CD14-positive monocyte (primary cell): ENCODE results near the gene POLR2L. TPM values are rescaled to one million over a fixed set of nuclear protein-coding genes. Genes with fewer than 3 reads are reported as not detected.
A peak's percentile ranks its signal among the peaks of the same experiment; 100 is the strongest.

Experiments
- DNase-seq, 3 donors: peaks; one replicate each; pipeline ENCODE4 v3.0.0-alpha.2; 2011 to 2022
- H2AFZ ChIP-seq: 2 replicates; pipeline ENCODE4 v1.6.0; 2012; ENCODE audit warnings: mild to moderate bottlenecking, low read depth, low read length, inconsistent platforms; ENCODE audit not compliant: insufficient read depth, poor library complexity, severe bottlenecking
- H3K27ac ChIP-seq, 2 donors: 1 replicate in 1 of 2; 2 replicates in 1 of 2; pipeline ENCODE4 v1.5.1; 2012 to 2013; ENCODE audit warnings: low read length in 2 of 2, control low read depth in 1 of 2, inconsistent platforms in 1 of 2, low read depth in 1 of 2, mild to moderate bottlenecking in 1 of 2
- H3K27me3 ChIP-seq, 2 donors: one replicate each; pipeline versions ENCODE4 v1.6.0 to v1.6.1; 2011 to 2013; ENCODE audit warnings: low read length in 2 of 2; ENCODE audit not compliant: control insufficient read depth in 2 of 2, insufficient read depth in 2 of 2
- H3K36me3 ChIP-seq, 2 donors: replicated peaks in 1 of 2; 1 replicate in 1 of 2; 2 replicates in 1 of 2; pipeline versions ENCODE4 v1.5.1 to v1.6.1; 2012 to 2013; ENCODE audit warnings: low read length in 2 of 2, control low read depth in 1 of 2, inconsistent platforms in 1 of 2, mild to moderate bottlenecking in 1 of 2; ENCODE audit not compliant: insufficient read depth in 2 of 2, control insufficient read depth in 1 of 2
- H3K4me1 ChIP-seq, 2 donors: 1 replicate in 1 of 2; 2 replicates in 1 of 2; pipeline versions ENCODE4 v1.5.1 to v1.6.1; 2012 to 2013; ENCODE audit warnings: low read length in 2 of 2, control low read depth in 1 of 2, inconsistent platforms in 1 of 2, mild to moderate bottlenecking in 1 of 2, moderate library complexity in 1 of 2; ENCODE audit not compliant: insufficient read depth in 2 of 2, control insufficient read depth in 1 of 2
- H3K4me2 ChIP-seq: replicated peaks from 2 replicates; pipeline ENCODE3; 2012; ENCODE audit warnings: low read length, moderate library complexity, mild to moderate bottlenecking; ENCODE audit not compliant: poor library complexity, severe bottlenecking; ENCODE audit errors: extremely low read depth
- H3K4me3 ChIP-seq, 3 experiments: fragments of 200-600 bp in 1 of 3; sonication (generic) in 1 of 3; replicated peaks in 1 of 3; 1 replicate in 2 of 3; 2 replicates in 1 of 3; pipeline ENCODE4 v1.5.1; 2011 to 2013; ENCODE audit warnings: low read length in 3 of 3, mild to moderate bottlenecking in 3 of 3, control low read depth in 2 of 3, low read depth in 2 of 3, inconsistent platforms in 1 of 3, moderate library complexity in 1 of 3
- H3K79me2 ChIP-seq: 2 replicates; pipeline ENCODE4 v1.6.0; 2012; ENCODE audit warnings: mild to moderate bottlenecking, control low read depth, inconsistent platforms, low read length, moderate library complexity; ENCODE audit not compliant: insufficient read depth
- H3K9ac ChIP-seq: 2 replicates; pipeline ENCODE4 v1.6.0; 2017; ENCODE audit warnings: low read length, mild to moderate bottlenecking; ENCODE audit not compliant: insufficient read depth, poor library complexity, severe bottlenecking
- H3K9me3 ChIP-seq, 2 donors: replicated peaks in 1 of 2; 1 replicate in 1 of 2; 2 replicates in 1 of 2; pipeline versions ENCODE4 v1.5.1 to v1.6.1; 2012 to 2013; ENCODE audit warnings: low read length in 2 of 2, control low read depth in 1 of 2; ENCODE audit not compliant: control insufficient read depth in 1 of 2, insufficient read depth in 1 of 2
- H4K20me1 ChIP-seq: 2 replicates; pipeline ENCODE4 v1.6.0; 2012; ENCODE audit warnings: mild to moderate bottlenecking, low read length, control low read depth, moderate library complexity; ENCODE audit not compliant: insufficient read depth
- H3K27ac Mint-ChIP-seq, 7 donors: one replicate each; pipeline ENCODE4 v1.8.0; 2020; ENCODE audit warnings: mild to moderate bottlenecking in 7 of 7, mixed read lengths in 7 of 7, moderate library complexity in 6 of 7, inconsistent platforms in 2 of 7
- H3K27me3 Mint-ChIP-seq, 3 donors: one replicate each; pipeline ENCODE4 v1.8.0; 2021 to 2022; ENCODE audit warnings: low read depth in 3 of 3, mild to moderate bottlenecking in 3 of 3, mixed read lengths in 3 of 3, moderate library complexity in 3 of 3, inconsistent platforms in 1 of 3
- H3K36me3 Mint-ChIP-seq, 2 donors: one replicate each; pipeline ENCODE4 v1.8.0; 2020; ENCODE audit warnings: mixed read lengths in 2 of 2, inconsistent platforms in 1 of 2, mild to moderate bottlenecking in 1 of 2
- H3K4me1 Mint-ChIP-seq: one replicate; pipeline ENCODE4 v1.8.0; 2020; ENCODE audit warnings: mild to moderate bottlenecking, mixed read lengths
- H3K4me3 Mint-ChIP-seq, 2 donors: one replicate each; pipeline ENCODE4 v1.8.0; 2020; ENCODE audit warnings: mild to moderate bottlenecking in 2 of 2, mixed read lengths in 2 of 2, moderate library complexity in 1 of 2
- H3K9me3 Mint-ChIP-seq, 7 donors: one replicate each; pipeline ENCODE4 v1.8.0; 2020 to 2022; ENCODE audit warnings: mixed read lengths in 7 of 7, mild to moderate bottlenecking in 6 of 7, moderate library complexity in 6 of 7, inconsistent platforms in 2 of 7
- WGBS: methylation state at CpG from one replicate; pipeline ENCODE4 v1.1.5; 2013; ENCODE audit warnings: missing lambda C conversion rate; ENCODE audit not compliant: insufficient coverage; 5-methylcytosine and 5-hydroxymethylcytosine counted together
- intact Hi-C, 2 donors: fragments of 100-400 bp; cut with micrococcal nuclease; formaldehyde crosslinking; loops; one replicate each; pipeline versions ENCODE4 v1.15.0 to v1.15.1; 2023
- polyA plus RNA-seq, 3 donors: library from polyadenylated mRNA; depleted of rRNA in 1 of 3; unstranded in 2 of 3; stranded (reverse) in 1 of 3; fragments of 300-500 nt in 2 of 3; fragments of >200 nt in 1 of 3; fragmentation: Illumina TruSeq in 2 of 3; gene quantifications; 1 replicate in 2 of 3; 2 replicates in 1 of 3; pipeline ENCODE4 v1.2.3, GENCODE V29; 2012 to 2021
- TF ChIP-seq, protein P1 (sequence below): fragments of 200-600 bp; IDR thresholded peaks from one replicate; pipeline ENCODE4 v1.8.0; 2022; ENCODE audit warnings: antibody characterized with exemption, mild to moderate bottlenecking

Gene POLR2L
- polyA plus RNA-seq, 3 donors, result 93.9 to 133 (median 110) TPM

DNA sequence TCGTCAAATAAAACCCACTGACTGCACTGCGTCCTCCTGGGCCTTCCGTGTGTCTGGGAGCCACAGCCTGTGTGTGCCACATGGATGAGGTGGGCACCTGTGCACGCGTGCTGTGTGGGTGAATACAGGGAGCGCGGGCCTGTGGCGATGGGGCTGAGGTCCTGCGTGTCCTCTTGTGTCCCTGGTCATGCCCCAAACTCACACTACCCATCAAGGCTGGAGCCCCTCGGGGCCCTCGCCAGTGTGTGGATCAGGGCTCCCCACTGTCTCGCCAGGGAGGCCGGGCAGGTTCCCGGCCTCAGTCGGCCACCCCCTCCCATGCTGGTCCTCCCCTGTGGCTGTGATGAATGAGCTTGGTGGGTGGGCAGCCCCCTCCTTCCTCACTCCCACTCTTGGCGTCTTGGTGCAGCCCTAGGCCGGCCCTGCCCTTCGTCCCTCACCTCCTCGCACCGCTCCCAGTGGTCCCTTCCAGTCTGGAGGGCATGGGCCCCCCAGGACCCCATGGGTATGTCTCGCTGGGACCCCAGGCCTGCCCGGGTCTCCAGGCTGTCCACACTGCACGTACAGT is 10.3 kb downstream of the POLR2L start:
- H4K20me1 ChIP-seq, result peaks cover 60% of the 10 kb centered on the region
- peak overlapping the region; percentile 41 for H2AFZ ChIP-seq
- H3K9me3 Mint-ChIP-seq, result peaks cover 0 to 21% (median 3%) of the 10 kb centered on the region in 7 donors
- WGBS, result 95% methylated on average over 14 of the region's 23 CpGs
- TF ChIP-seq, protein P1, sequence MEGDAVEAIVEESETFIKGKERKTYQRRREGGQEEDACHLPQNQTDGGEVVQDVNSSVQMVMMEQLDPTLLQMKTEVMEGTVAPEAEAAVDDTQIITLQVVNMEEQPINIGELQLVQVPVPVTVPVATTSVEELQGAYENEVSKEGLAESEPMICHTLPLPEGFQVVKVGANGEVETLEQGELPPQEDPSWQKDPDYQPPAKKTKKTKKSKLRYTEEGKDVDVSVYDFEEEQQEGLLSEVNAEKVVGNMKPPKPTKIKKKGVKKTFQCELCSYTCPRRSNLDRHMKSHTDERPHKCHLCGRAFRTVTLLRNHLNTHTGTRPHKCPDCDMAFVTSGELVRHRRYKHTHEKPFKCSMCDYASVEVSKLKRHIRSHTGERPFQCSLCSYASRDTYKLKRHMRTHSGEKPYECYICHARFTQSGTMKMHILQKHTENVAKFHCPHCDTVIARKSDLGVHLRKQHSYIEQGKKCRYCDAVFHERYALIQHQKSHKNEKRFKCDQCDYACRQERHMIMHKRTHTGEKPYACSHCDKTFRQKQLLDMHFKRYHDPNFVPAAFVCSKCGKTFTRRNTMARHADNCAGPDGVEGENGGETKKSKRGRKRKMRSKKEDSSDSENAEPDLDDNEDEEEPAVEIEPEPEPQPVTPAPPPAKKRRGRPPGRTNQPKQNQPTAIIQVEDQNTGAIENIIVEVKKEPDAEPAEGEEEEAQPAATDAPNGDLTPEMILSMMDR, result no peak
- intact Hi-C loops, result no loop called here
- H3K27me3 ChIP-seq, result peaks cover 10 to 61% of the 10 kb centered on the region in 2 donors
- H3K4me1 ChIP-seq, result peaks cover 74 to 79% of the 10 kb centered on the region in 2 donors
- H3K4me1 Mint-ChIP-seq, result peaks cover 67% of the 10 kb centered on the region
- H3K79me2 ChIP-seq, result peaks cover 21% of the 10 kb centered on the region
- peak overlapping the region in 2 of 3 experiments; percentile 41 to 74 for H3K4me3 ChIP-seq
- H3K27ac ChIP-seq, result no peak overlapping the region
- H3K4me3 Mint-ChIP-seq, result peak overlapping the region; percentile 64 to 77
- DNase-seq, result no peak
- peaks cover 14 to 18% of the 10 kb centered on the region in 2 donors for H3K36me3 Mint-ChIP-seq
- peak overlapping the region; percentile 46 for H3K9ac ChIP-seq
- peaks cover 41 to 77% (median 48%) of the 10 kb centered on the region in 3 donors for H3K27me3 Mint-ChIP-seq
- H3K36me3 ChIP-seq, result peaks cover 8 to 10% of the 10 kb centered on the region in 2 donors
- peak overlapping the region in 3 of 7 donors; percentile 6 to 59 (median 41) for H3K27ac Mint-ChIP-seq
- peak overlapping the region; percentile 91 for H3K4me2 ChIP-seq
- H3K9me3 ChIP-seq, result no peaks in the 10 kb centered on the region

DNA sequence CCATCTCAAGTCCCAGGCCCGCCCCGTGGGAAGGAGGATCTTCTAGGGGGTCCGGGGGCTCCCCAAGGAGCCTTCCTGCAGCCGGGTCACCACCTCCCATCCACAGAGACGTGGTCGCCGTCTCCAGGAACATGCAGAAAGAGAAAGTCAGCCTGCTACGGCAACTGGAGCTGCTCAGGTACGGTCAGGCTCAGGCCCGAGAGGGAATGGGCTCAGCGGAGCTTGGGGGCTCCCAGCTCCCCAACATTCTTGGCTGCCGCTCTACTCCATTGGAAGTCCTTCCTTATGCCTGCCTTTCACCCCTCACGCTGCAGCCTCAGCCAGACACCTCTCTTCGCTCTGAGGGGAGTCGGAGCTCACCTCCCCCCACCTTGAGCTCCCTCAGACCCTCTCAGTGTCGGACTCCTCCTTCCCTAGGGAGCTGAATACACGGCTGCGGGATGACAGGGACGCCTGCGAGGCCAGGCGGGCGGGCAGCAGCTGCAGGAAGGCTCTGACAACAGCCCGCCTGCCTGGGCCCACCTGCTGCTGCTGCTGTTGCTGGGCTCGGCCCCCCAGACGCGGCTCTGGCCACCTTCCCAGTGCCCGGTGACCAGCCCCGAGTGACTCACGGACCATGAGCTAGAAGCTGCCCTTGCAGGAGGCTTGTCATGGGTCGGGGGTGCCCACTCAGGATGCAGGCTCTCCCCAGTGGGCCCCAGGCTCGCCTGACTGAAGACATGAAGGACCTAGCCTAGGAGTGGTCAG is 11.0 kb downstream of the POLR2L start:
- no peak for DNase-seq
- peaks cover 10 to 65% of the 10 kb centered on the region in 2 donors for H3K27me3 ChIP-seq

More for the DNA sequence above, 11.0 kb downstream of the POLR2L start:
- Histone ChIP-seq H4K20me1 (peaks cover 52% of the 10 kb centered on the region), H3K4me3 (peak overlapping the region in 1 of 3 experiments; percentile 77), H3K36me3 (peaks cover 2 to 3% of the 10 kb centered on the region in 2 donors), H3K79me2 (peaks cover 21% of the 10 kb centered on the region), H3K4me1 (peaks cover 81 to 87% of the 10 kb centered on the region in 2 donors), H3K27ac (no peak overlapping the region), H2AFZ (no peak overlapping the region), H3K4me2 (peak overlapping the region; percentile 91), H3K9ac (no peak overlapping the region), H3K9me3 (no peaks in the 10 kb centered on the region)
- H3K4me3 Mint-ChIP-seq, result peak overlapping the region; percentile 43 to 77
- H3K4me1 Mint-ChIP-seq, result peaks cover 71% of the 10 kb centered on the region
- H3K36me3 Mint-ChIP-seq, result peaks cover 6 to 13% of the 10 kb centered on the region in 2 donors
- 70% methylated on average over 28 of the region's 31 CpGs for WGBS
- TF ChIP-seq, protein P1, result no peak
- no peak overlapping the region for H3K27ac Mint-ChIP-seq
- H3K27me3 Mint-ChIP-seq, result peaks cover 45 to 82% (median 50%) of the 10 kb centered on the region in 3 donors
- intact Hi-C loops, result no loop called here
- peaks cover 0 to 21% (median 1%) of the 10 kb centered on the region in 7 donors for H3K9me3 Mint-ChIP-seq
